Measurements from ENCODE around the gene SAMHD1. TPM values are rescaled to one million over a fixed set of nuclear protein-coding genes. Genes with fewer than 3 reads are reported as not detected.

SAMHD1 gene
- total and polyA plus RNA-seq, 2 of the 13 experiments (the other 11 are each of a cell fraction or from before 2014, with no cell fraction given) = 16.9 to 43.5 TPM

- TF ChIP-seq, protein P1, sequence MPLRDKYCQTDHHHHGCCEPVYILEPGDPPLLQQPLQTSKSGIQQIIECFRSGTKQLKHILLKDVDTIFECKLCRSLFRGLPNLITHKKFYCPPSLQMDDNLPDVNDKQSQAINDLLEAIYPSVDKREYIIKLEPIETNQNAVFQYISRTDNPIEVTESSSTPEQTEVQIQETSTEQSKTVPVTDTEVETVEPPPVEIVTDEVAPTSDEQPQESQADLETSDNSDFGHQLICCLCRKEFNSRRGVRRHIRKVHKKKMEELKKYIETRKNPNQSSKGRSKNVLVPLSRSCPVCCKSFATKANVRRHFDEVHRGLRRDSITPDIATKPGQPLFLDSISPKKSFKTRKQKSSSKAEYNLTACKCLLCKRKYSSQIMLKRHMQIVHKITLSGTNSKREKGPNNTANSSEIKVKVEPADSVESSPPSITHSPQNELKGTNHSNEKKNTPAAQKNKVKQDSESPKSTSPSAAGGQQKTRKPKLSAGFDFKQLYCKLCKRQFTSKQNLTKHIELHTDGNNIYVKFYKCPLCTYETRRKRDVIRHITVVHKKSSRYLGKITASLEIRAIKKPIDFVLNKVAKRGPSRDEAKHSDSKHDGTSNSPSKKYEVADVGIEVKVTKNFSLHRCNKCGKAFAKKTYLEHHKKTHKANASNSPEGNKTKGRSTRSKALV (CRISPR knock-in tag; IDR thresholded peaks at IDR 0.05) = 0 out of 2 replicates have a peak, but pooled peaks have one; percentile 17
- peak; percentile 50 for TF ChIP-seq HOXA5 (CRISPR knock-in tag; IDR thresholded peaks at IDR 0.05)
- no peak for TF ChIP-seq ATM (IDR thresholded peaks at IDR 0.05; ENCODE audit: borderline replicate concordance)
- peak; percentile 85; the same call in 1 of the 2 replicates for TF ChIP-seq MYNN (CRISPR knock-in tag; IDR thresholded peaks at IDR 0.05; ENCODE audit: low read depth)
- peak; percentile 94 for TF ChIP-seq ZNF556 (CRISPR knock-in tag; IDR thresholded peaks at IDR 0.05; ENCODE audit: borderline replicate concordance)
- no peak for TF ChIP-seq LCORL (IDR thresholded peaks at IDR 0.05)
- TF ChIP-seq LCORL (CRISPR knock-in tag; IDR thresholded peaks at IDR 0.05) = peak; percentile 75
- TF ChIP-seq ARNTL (CRISPR knock-in tag; IDR thresholded peaks at IDR 0.05) = peak; percentile 65
- TF ChIP-seq, protein P2, sequence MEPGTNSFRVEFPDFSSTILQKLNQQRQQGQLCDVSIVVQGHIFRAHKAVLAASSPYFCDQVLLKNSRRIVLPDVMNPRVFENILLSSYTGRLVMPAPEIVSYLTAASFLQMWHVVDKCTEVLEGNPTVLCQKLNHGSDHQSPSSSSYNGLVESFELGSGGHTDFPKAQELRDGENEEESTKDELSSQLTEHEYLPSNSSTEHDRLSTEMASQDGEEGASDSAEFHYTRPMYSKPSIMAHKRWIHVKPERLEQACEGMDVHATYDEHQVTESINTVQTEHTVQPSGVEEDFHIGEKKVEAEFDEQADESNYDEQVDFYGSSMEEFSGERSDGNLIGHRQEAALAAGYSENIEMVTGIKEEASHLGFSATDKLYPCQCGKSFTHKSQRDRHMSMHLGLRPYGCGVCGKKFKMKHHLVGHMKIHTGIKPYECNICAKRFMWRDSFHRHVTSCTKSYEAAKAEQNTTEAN (CRISPR knock-in tag; conservative IDR thresholded peaks at IDR 0.05) = no peak
- no peak for TF ChIP-seq CREM (IDR thresholded peaks at IDR 0.05)
- TF ChIP-seq CREM (CRISPR knock-in tag; IDR thresholded peaks at IDR 0.05) = no peak
- peak; percentile 66; the same call in 1 of the 2 replicates for TF ChIP-seq GABPB1 (CRISPR knock-in tag; IDR thresholded peaks at IDR 0.05)
- TF ChIP-seq MTF2 (CRISPR knock-in tag; IDR thresholded peaks at IDR 0.05; ENCODE audit: borderline replicate concordance) = no peak
- TF ChIP-seq WIZ (CRISPR knock-in tag; IDR thresholded peaks at IDR 0.05) = peak; percentile 51
- peak; percentile 49; the same call in 1 of the 2 replicates for TF ChIP-seq ZNF10 (CRISPR knock-in tag; IDR thresholded peaks at IDR 0.05; ENCODE audit: borderline replicate concordance, low read depth)
- no peak; the same call in 1 of the 2 replicates for TF ChIP-seq ZFP90 (CRISPR knock-in tag; IDR thresholded peaks at IDR 0.05; ENCODE audit: borderline replicate concordance)
- no peak; the same call in 1 of the 2 replicates for TF ChIP-seq ZNF142 (CRISPR knock-in tag; IDR thresholded peaks at IDR 0.05)
- TF ChIP-seq TAF15 (IDR thresholded peaks at IDR 0.05; ENCODE audit: low read depth, low read length, poor library complexity, severe bottlenecking) = no peak
- TF ChIP-seq, protein P3, sequence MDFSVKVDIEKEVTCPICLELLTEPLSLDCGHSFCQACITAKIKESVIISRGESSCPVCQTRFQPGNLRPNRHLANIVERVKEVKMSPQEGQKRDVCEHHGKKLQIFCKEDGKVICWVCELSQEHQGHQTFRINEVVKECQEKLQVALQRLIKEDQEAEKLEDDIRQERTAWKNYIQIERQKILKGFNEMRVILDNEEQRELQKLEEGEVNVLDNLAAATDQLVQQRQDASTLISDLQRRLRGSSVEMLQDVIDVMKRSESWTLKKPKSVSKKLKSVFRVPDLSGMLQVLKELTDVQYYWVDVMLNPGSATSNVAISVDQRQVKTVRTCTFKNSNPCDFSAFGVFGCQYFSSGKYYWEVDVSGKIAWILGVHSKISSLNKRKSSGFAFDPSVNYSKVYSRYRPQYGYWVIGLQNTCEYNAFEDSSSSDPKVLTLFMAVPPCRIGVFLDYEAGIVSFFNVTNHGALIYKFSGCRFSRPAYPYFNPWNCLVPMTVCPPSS (IDR thresholded peaks at IDR 0.05) = no peak
- peak; percentile 28 for TF ChIP-seq ZNF607 (CRISPR knock-in tag; IDR thresholded peaks at IDR 0.05; ENCODE audit: borderline replicate concordance)
These were observed at the start of gene SAMHD1 (continued) for GRCh38 chr20:36951198-36951978.
